ENCODE results near the gene SLC3A2.
A peak's percentile ranks its signal among the peaks of the same experiment; 100 is the strongest.
"Not testable (repeated sequence)": the region's sequence is repeated elsewhere in the genome, so short reads cannot be mapped to it uniquely, and the experiment has no call there.

The SLC3A2 gene

DNA sequence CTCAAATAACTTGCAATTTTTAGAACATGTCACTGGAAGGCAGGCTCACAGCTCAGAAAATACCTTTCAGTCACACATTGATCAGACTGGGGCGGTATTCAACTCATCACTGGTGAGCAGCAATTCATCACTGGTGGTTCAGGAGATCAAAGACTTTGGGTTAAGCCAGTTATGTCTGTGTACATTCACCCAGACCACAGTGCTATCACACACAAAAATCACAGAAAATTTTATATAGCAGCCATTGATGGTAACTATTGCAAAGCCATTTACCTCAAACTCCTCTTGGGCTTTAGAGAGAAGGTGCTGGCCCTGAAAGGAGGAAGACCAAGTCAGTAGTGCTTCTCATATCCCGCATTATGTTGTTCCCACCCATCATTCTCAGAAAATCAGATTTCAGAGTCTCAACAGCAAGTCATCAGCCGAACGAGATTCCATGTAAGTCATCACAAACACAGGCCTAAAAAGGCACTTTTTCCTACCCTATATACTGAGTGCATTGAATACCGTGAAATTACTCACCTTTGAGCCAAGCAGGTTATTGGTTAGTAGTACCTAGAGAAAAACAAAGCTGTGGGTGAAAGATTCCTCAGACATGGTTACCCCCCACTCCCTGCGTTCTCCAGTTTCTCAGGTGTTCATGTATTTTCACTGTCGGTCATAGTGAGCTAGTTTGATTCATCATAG is 27.3 kb upstream of the SLC3A2 start:
- DNase-seq = no peak

DNA sequence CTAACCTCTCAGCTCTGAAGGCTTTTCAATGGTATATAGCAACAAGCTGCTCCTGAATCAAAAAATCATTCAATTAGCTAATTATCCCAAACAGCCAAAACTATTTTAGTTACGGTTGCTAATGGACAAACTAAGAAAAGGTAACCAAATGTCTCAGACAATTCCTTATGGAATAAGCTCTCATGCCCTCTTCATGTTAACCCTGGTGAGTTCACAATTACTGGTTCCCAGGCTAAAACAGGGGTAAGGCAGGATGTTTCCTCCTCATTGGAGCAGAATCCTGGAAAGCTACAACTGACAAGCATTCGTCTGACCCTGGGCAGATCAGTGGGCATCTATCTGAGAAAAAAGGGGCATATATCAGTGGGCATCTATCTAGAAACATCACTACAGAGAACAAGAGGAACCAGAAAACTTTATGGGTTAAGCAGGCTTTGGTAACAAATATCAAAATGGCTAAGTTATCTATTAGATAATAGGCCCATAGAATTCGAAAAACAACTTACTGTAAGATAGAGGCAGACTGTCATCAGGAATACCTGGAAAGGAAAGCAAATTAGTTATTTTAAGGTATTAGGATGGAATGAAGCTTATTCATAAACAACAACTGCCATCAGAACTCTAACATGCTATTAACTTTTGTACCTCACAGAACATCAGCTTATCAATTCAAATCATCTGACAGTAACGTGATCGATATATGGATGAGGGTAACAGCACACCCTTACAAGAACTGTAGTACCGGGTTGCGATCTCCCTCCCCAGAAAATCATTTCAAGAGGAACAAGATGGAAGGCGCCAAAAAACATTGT is 26.5 kb upstream of the SLC3A2 start:
- DNase-seq = no peak

DNA sequence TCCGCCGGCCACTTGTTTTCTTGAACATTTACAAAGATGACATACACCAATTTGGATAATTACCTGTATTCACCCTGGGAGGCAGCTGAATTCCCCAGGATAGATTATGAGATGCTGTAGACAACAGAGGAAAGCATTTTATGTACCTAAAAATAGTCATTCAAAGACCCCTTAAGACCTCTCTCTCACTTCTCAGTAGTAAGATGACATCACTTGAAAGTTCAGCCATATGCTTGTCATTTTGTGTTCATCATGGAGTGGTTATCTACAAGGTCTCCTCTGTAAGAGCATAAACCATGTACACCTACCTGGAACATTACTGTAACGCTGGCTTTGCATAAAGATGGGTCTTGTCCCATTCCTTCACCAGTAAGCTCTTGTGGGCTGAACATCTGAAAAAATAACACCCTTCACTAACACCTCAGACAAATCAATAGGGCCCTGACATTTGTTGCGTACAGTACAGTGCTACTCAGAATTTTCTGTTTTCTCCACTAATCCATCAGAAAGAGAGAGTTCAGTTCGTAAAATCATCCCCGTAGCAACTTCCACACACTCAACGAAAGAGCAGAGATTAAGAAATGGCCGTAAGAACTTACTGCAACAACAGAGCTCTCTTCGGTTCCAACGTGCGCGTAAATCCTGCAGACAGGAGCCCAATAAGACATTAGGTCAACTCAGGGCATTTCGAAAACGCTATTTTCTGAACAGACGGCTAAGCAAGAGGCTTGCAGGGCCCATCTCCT is 25.7 kb upstream of the SLC3A2 start:
- DNase-seq = no peak

GRCh38 chr11:62855571-62856332 is 24.9 kb upstream of the SLC3A2 start:
- peak; percentile 97 for DNase-seq

- DNase-seq = no peak
These were observed 24.3 kb upstream of the SLC3A2 start for GRCh38 chr11:62856333-62856895.

DNA sequence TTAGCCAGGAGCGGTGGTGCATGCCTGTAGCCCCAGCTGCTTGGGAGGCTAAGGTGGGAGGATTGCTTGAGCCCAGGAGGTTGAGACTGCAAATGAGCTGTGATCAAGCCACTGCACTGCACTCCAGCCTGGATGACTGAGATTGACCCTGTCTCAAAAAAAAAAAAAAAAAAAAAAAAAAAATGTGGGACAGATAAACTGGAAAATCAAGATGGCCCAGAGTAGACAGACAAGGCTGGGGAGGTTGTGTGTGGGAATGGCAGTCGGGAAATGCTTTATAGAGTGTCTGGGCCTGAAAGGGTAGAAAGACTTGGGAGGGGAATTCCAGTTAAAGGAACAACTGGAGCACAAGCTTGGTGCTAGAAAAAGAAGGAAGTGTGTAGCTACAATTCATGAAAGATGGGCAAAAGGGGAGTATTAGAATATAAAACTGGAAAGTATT is 23.1 kb upstream of the SLC3A2 start:
- DNase-seq = no peak

- no peak for DNase-seq
These were observed 22.5 kb upstream of the SLC3A2 start for GRCh38 chr11:62858201-62858600.

DNA sequence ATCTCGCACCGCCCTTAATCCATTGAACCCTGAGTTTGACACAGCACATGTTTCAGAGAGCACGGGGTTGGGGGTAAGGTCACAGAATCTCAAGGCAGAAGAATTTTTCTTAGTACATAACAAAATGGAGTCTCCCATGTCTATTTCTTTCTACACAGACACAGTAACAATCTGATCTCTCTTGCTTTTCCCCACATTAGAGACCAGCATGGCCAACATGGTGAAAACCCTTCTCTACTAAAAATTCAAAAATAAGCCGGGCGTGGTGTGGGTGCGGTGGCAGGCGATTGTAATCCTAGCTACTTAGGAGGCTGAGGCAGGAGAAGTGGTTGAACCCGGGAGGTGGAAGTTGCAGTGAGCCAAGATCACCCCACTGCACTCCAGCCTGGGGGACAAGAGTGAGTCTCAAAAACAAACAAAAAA is 21.4 kb upstream of the SLC3A2 start:
- DNase-seq = not testable (repeated sequence)

- no peak for DNase-seq
These were observed 19.7 kb upstream of the SLC3A2 start for GRCh38 chr11:62860835-62861563.

DNA sequence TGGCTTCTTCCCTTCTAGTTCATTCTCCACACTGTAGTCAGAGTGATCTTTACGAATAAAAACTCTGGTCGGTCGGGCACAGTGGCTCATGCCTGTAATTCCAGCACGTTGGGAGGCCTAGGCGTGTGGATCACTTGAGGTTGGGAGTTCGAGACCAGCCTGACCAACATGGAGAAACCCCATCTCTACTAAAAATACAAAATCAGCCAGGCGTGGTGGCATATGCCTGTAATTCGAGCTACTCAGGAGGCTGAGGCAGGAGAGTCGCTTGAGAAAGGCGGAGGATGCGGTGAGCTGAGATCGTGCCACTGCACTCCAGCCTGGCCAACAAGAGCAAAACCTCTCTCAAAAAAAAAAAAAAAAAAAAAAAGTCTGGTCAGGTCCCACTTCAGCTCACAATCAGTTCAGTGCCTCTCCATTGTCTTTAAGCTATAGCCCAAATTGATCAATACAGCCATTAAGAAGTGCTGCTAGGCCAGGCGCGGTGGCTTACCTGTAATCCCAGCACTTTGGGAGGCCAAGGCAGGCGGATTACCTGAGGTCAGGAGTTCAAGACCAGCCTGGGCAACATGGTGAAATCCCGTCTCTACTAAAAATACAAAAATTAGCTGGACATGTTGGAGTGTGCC is 19.0 kb upstream of the SLC3A2 start:
- DNase-seq = not testable (repeated sequence)

DNA sequence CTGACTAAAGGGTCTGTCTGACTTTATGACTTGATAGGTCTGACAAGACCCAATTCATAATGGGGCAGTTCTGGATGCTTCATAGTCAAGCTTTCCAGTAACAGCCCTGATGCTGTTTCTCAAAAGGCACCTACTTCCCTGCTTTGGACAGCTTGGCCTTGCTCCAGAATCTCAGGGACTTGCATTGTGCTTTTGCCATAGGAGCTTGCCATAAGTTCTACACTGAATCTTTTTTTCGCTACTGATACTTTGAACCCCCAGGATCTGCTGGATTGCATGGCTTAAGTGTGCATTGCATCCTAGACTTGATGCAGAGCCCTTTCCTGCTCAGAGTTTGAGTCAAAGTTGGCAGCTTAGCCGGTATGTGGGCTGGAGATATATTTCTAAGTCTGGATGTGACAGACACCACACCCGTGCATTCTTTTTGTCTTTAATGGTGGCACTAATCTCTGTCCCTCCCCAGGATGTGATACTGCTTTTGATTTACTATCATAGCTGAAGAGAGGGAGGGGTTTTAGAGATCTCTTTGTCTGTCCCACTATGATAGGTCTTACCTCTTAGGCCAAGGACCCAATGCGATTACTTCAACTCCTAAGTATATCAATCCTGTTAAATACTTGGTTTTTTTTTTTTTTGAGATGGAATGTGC is 16.9 kb upstream of the SLC3A2 start:
- no peak for DNase-seq

DNA sequence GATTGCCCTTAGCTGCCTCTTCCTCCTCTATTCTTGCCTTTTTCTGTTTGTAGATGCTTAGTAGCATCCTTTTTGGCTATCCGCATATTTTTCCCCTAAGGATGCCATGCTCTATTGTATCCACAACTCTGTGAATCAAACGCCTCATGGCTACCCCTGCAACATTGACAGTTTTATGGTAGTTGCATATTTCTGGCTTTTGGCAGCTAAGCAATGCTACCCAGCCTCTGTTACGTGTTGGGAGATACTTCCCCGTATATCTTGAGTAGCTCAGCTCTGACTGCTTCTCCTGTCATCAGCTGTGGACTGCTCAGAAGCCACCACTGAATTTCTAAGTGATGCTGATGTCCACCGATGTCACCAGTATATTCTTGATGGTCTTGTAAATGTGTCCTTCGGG is 15.1 kb upstream of the SLC3A2 start:
- no peak for DNase-seq

GRCh38 chr11:62874851-62875250 is 5.8 kb upstream of the SLC3A2 start:
- no peak for DNase-seq

DNA sequence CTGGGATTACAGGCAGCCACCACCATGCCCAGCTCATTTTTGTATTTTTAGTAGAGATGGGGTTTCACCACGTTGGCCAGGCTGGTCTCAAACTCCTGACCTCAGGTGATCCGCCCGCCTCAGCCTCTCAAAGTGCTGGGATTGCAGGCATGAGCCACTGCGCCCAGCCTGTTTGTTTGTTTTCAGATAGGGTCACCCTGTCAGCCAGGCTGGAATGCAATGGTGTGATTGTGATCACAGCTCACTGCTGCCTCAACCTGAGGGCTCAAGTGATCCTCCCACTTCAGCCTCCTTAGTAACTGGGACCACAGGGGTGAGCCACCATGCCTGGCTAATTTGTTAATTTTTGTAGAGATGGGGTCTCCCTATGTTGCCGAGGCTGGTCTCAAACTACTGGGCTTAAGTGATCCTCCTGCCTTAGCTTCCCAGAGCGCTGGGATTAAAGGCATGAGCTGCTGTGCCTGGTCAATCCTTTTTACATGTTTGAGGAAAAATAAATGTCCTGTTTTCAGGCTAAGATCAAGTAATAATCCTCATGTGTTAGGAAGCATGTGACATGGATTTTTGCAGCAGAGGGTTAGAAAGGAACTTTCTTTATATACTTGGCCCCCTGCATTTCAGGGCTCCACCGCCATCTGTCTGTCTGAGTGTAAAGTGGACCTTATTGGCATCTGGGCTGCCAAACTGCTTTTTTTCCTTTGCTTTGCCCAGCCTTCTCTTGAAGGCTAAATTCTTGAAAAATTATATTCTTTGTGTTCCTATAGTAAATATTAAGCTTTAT is 4.8 kb upstream of the SLC3A2 start:
- DNase-seq = no peak

DNA sequence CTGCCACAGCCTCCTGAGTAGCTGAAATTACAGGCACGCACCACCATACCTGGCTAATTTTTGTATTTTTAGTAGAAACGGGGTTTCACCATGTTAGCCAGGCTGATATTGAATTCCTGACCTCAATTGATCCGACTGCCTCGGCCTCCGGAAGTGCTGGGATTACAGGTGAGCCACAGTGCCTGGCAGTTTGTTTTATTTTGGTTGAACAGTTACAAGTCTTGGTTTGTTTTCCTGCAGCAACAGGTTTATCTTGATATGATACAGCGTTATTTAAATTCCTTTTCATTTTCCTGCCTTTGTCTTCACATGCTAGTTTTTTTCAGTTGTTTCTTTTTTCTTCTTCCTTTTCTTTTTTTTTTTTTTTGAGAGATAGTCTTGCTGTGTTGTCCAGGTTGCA is 4.0 kb upstream of the SLC3A2 start:
- no peak for DNase-seq

DNA sequence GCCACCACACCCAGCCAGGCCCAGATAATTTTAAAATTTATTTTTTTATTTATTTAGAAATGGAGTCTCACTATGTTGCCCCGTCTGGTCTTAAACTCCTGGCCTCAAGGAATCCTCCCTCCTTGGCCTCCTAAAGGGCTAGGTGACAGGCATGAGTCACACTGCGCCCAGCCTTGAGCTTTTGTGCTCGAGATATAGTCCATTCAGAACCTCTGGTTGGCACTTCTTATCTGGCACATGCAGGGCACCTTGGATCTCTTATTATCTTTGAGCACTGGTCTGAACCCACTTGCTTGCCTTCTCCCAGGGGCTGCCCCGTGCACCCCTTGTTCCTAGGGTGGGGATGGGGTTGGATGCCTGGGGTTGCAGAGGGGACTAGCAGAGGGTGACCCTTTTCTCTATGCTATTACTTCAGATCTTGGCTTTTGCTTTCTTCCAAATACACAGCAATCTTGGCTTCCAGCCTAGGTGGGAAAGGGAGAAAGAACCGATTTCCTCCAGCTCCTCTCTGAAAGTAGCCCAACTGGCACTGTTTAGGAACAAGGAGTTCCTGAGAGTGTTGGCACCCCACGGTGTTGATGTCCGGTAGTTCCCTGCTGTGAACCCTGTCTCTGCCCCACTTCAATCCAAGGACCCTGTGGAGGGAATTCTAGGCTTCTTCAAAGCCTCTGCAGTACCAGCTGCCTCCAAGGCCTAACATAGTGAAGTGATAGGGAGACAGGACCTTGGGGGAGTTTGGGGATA is 1.3 kb upstream of the SLC3A2 start:
- DNase-seq = no peak

DNA sequence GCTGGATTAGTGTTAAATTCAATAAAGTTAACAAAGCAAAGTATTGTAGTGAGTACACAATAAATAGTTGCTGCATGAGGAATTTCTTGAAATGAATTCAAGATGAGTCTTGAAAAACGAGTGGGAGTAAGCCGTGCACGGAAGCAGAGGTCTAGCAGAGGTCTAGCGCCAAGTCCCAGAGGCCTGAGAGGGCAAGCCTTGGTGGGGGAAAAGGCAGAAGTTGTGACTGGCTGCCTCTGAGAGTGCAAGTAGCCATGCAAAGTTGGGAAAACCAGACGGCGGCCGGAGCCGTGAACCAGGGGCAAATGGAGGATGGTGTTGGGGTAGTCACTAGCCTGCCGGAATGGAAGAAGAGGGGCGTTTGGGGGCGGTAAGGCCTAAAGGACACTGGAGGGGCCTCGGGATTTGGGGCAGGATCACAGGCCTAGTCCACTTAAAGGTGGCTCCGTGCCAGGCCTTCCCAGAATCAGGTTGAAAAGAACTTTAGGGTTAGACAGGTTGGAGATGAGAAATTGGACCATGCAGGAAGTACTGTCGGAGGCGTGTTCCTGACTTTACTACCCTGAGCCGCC is 379 bp upstream of the SLC3A2 start:
- no peak for DNase-seq

DNA sequence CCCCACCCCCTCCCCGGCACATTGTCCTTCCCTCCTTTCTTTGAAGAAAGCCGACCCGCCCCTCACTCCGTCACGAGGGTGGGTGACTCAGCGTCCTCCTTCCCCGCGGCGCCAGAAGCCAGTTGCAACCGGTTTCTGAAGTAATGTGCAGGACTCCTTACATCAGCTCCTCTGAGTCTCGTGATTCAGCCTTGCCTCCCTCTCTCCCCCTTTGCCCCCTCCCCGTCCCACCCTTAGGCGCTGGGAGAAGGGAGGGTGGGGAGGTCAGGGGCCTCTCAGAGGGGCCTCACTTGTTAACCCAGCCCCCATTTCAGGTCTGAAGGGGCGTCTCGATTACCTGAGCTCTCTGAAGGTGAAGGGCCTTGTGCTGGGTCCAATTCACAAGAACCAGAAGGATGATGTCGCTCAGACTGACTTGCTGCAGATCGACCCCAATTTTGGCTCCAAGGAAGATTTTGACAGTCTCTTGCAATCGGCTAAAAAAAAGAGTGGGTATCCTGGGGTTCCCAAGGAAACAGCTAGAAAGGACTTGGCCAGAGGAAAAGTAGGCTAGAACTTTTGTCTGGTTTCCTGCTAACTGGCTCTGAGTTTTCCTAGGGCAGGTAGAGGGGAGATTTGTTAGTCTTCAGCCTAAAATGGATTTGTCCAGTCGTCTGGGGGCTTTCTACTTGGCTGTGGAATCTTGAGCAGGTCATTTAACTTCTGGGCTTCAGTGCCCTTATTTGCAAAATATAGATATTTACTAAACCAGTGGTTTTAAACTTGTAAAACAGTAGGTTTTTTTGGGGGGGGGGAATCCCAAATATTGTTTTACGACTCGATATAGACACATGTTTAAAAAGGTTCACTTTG is 1.1 kb downstream of the SLC3A2 start:
- DNase-seq = peak; percentile 89
